ENCODE results near the gene SIN3A.
A peak's percentile ranks its signal among the peaks of the same experiment; 100 is the strongest.
"Not testable (repeated sequence)": the region's sequence is repeated elsewhere in the genome, so short reads cannot be mapped to it uniquely, and the experiment has no call there.

Gene SIN3A

DNA sequence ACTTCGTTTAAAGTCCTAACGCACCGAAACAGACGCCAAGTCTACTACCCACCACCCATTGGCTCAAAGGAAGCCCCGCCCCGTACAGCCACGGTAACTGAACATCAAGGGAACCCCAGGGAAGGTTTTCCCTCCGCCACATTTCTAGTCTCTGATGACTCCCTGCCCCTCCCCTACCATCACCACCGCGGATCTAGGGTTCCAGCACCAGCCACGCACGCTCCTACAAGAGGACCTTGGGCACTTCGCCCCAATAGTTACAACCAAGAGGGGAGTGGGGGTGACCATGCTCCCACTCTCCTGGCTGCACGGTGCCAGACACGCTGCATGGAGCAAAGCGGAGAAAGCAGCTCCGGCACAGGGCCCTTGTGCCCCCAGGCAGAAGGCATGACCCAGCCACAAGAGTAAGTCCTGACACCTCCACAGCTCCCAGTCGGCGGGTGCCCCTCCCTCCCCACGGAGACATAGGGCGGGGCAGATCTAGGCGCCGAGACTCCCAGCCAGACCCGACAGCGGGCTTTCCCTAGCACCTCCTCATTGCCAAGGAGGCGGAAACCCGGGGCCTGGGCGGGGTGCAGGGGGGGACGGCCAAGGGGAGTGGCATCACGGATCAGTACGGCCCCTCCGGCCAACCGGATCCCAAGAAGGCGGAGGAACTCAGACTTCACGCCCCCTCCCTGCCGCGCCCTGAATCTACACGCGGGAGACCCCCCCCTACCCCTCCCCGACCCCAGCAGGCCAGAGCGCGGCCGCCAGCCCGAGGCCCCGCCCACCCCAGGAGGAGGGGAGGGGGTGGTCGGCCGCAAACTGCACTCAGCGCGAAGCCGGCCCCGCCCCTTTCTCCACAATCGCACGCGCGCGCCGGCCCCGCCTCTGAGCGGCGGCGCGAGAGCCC, 936 bp downstream of the SIN3A start:
- peak; percentile 97 for DNase-seq (ENCODE audit: low read depth)

DNA sequence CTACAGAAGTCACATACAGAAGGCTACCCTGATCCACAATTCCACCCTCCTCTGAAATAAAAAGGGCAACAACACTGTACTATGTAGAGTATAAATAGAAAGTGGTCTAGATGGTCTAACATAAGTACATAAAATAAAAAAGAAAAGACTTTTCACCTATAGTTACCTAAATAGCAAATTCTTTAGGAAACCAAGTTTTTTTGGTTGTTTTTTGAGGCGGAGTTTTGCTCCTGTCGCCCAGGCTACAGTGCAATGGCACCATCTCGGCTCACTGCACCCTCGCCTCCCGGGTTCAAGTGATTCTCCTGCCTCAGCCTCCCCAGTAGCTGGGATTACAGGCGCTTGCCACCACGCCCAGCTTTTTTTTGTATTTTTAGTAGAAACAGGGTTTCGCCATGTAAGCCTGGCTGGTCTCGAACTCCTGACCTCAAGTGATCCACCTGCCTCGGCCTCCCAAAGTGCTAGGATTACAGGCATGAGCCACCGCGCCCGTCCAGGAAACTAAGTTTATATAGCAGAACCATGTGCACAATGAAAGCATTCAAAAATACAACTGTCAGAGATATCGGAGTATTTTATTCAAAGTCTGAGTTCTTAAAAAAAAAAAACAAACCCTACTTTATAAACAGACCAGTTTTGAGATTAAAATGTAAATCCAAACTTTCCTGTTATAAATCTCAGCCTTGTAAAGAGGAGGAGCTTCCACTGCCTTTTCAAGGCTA, 1.7 kb downstream of the SIN3A start:
- no peak for DNase-seq (ENCODE audit: low read depth)

- not testable (repeated sequence) for DNase-seq (ENCODE audit: low read depth)
Observed at GRCh38 chr15:75448171-75448570, 3.3 kb downstream of the SIN3A start.

GRCh38 chr15:75446151-75446550, 5.3 kb downstream of the SIN3A start:
- no peak for DNase-seq (ENCODE audit: low read depth)

DNA sequence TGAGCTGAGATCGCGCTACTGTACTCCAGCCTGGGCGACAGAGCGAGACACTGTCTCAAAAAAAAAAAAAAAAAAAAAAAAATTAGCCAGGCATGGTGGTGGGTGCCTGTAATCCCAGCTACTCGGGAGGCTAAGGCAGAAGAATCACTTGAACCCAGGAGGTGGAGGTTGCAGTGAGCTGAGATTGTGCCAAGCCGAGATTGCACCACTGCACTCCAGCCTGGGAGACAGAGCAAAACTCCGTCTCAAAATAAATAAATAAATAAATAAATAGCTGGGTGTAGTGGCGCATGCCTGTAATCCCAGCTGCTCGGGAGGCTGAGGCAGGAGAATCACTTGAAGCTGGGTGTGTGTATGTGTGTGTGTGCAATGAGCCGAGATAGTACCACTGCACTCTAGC, 6.2 kb downstream of the SIN3A start:
- DNase-seq (ENCODE audit: low read depth) = not testable (repeated sequence)

- peak; percentile 57 for DNase-seq (ENCODE audit: low read depth)
Observed at GRCh38 chr15:75443972-75444453, 7.5 kb downstream of the SIN3A start.

DNA sequence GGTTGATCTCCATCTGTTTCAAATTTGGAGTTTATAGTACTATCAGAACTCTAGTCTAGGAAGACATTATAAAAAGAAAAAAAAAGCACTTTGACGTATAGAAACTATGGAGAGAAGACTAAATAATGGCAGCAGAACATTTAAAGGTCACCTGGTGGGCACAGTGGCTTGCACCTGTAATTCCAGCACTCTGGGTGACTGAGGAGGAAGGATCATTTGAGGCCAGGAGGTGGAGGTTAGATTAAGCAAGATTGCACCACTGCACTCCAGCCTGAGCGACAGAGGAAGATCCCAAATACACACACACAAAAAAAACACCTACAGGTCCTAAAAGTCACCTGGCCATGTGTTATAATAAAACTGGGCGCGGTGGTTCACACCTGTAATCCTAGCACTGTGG, 13.8 kb downstream of the SIN3A start:
- no peak for DNase-seq (ENCODE audit: low read depth)

- no peak for DNase-seq (ENCODE audit: low read depth)
Observed at GRCh38 chr15:75436881-75437280, 14.6 kb downstream of the SIN3A start.

GRCh38 chr15:75431682-75432081, 19.8 kb downstream of the SIN3A start:
- DNase-seq (ENCODE audit: low read depth) = no peak

DNA sequence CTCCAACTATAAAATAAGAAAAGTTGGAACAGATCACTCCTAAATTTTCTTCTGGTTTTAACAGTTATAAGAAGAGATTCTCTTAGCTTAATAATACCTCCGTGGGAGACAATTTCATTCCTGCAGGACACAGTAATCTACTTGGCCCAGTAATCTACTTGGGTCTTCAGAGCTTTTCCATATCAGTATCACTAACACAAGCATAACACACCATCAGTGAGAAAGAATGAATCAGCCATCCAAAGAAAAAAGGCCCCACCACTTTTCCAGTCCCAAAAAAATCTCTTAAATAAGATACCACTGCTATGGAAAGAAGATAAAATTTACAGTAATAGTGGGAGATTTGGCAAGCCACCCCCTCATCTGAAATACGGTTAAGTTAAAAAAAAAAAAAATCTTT, 20.2 kb downstream of the SIN3A start:
- DNase-seq (ENCODE audit: low read depth) = no peak

- DNase-seq (ENCODE audit: low read depth) = no peak
Observed at GRCh38 chr15:75430259-75430658, 21.2 kb downstream of the SIN3A start.

GRCh38 chr15:75428152-75428551, 23.3 kb downstream of the SIN3A start:
- no peak for DNase-seq (ENCODE audit: low read depth)

GRCh38 chr15:75425966-75426500, 25.5 kb downstream of the SIN3A start:
- DNase-seq (ENCODE audit: low read depth) = no peak

- no peak for DNase-seq (ENCODE audit: low read depth)
Observed at GRCh38 chr15:75422554-75422953, 28.9 kb downstream of the SIN3A start.

- no peak for DNase-seq (ENCODE audit: low read depth)
Observed at GRCh38 chr15:75420698-75421097, 30.8 kb downstream of the SIN3A start.

GRCh38 chr15:75416584-75416983, 34.9 kb downstream of the SIN3A start:
- DNase-seq (ENCODE audit: low read depth) = no peak

GRCh38 chr15:75410196-75410595, 41.3 kb downstream of the SIN3A start:
- DNase-seq (ENCODE audit: low read depth) = no peak

- no peak for DNase-seq (ENCODE audit: low read depth)
Observed at GRCh38 chr15:75407083-75407482, 44.4 kb downstream of the SIN3A start.

GRCh38 chr15:75403892-75404291, 47.6 kb downstream of the SIN3A start:
- DNase-seq (ENCODE audit: low read depth) = no peak

GRCh38 chr15:75397494-75397893, 54.0 kb downstream of the SIN3A start:
- no peak for DNase-seq (ENCODE audit: low read depth)

GRCh38 chr15:75389791-75390382, 61.6 kb downstream of the SIN3A start:
- DNase-seq (ENCODE audit: low read depth) = no peak

- not testable (repeated sequence) for DNase-seq (ENCODE audit: low read depth)
Observed at GRCh38 chr15:75383986-75384385, 67.5 kb downstream of the SIN3A start.
